GM18909 (cell line): Measurements from ENCODE around the gene CACFD1.

Experiments
- ATAC-seq: cut with Tn5 transposase; IDR thresholded peaks from one replicate; pipeline ENCODE4 v1.9.1; 2021; ENCODE audit warnings: mild to moderate bottlenecking; ENCODE audit not compliant: unreplicated experiment, poor library complexity

Gene CACFD1

GRCh38 chr9:133494636-133495326, 35.0 kb downstream of the CACFD1 start:
- no peak for ATAC-seq

- ATAC-seq, result no peak
These were observed 35.8 kb downstream of the CACFD1 start for GRCh38 chr9:133495327-133496293.

- no peak for ATAC-seq
These were observed 37.4 kb downstream of the CACFD1 start for GRCh38 chr9:133496861-133497842.

- ATAC-seq, result no peak
These were observed 39.5 kb downstream of the CACFD1 start for GRCh38 chr9:133499132-133499891.

- ATAC-seq, result no peak
These were observed 40.1 kb downstream of the CACFD1 start for GRCh38 chr9:133499892-133500270.

GRCh38 chr9:133502112-133502511, 42.3 kb downstream of the CACFD1 start:
- no peak for ATAC-seq

- no peak for ATAC-seq
These were observed 45.5 kb downstream of the CACFD1 start for GRCh38 chr9:133505186-133505830.

GRCh38 chr9:133505901-133506652, 46.3 kb downstream of the CACFD1 start:
- no peak for ATAC-seq

GRCh38 chr9:133506653-133507038, 46.9 kb downstream of the CACFD1 start:
- no peak for ATAC-seq

GRCh38 chr9:133507246-133507965, 47.6 kb downstream of the CACFD1 start:
- no peak for ATAC-seq

GRCh38 chr9:133508046-133508445, 48.3 kb downstream of the CACFD1 start:
- ATAC-seq, result no peak

- ATAC-seq, result no peak
These were observed 49.7 kb downstream of the CACFD1 start for GRCh38 chr9:133509179-133510083.

- no peak for ATAC-seq
These were observed 51.2 kb downstream of the CACFD1 start for GRCh38 chr9:133510926-133511505.

- ATAC-seq, result no peak
These were observed 51.8 kb downstream of the CACFD1 start for GRCh38 chr9:133511607-133512006.

- ATAC-seq, result no peak
These were observed 52.8 kb downstream of the CACFD1 start for GRCh38 chr9:133512253-133513213.
